Prostate gland (tissue), 2 donors: Measurements from ENCODE around the gene PNMA1.

Experiments
- POLR2A ChIP-seq: fragments of 450-650 bp; IDR thresholded peaks from one replicate; pipeline ENCODE4 v1.6.1; 2016; ENCODE audit warnings: antibody characterized with exemption, mild to moderate bottlenecking
- TF ChIP-seq, protein P1 (sequence below), 4 experiments: fragments of 200-600 bp in 2 of 4; fragments of 450-650 bp in 2 of 4; sonication (generic) in 2 of 4; IDR thresholded peaks; 1 replicate in 3 of 4; 2 replicates in 1 of 4; pipeline ENCODE4 v1.5.1; 2016 to 2019; ENCODE audit warnings: antibody characterized with exemption in 4 of 4, mild to moderate bottlenecking in 2 of 4, moderate library complexity in 2 of 4

DNA sequence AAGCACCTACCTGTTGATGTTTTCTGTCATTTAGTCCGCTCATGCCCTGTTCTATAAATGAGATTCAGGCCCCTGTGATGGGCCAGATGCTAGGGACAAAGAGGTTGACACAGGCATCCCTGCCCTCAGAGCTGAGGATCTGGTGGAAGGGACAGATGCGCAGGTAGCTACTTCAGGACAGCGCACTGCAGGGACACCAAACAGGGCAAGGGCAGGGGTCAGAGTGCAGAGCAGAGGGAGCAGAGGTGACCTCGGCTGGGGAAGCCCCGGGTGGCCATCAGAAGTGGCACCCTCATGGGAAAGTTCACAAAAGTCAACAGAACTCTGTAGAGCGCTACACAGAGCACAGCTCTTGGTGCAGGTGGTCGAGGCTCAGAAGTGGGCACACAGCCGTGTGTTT, 5.6 kb upstream of the PNMA1 start:
- TF ChIP-seq, protein P1, sequence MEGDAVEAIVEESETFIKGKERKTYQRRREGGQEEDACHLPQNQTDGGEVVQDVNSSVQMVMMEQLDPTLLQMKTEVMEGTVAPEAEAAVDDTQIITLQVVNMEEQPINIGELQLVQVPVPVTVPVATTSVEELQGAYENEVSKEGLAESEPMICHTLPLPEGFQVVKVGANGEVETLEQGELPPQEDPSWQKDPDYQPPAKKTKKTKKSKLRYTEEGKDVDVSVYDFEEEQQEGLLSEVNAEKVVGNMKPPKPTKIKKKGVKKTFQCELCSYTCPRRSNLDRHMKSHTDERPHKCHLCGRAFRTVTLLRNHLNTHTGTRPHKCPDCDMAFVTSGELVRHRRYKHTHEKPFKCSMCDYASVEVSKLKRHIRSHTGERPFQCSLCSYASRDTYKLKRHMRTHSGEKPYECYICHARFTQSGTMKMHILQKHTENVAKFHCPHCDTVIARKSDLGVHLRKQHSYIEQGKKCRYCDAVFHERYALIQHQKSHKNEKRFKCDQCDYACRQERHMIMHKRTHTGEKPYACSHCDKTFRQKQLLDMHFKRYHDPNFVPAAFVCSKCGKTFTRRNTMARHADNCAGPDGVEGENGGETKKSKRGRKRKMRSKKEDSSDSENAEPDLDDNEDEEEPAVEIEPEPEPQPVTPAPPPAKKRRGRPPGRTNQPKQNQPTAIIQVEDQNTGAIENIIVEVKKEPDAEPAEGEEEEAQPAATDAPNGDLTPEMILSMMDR (IDR thresholded peaks at IDR 0.05), result no peak
- no peak for TF ChIP-seq POLR2A
